Esophagus muscularis mucosa (tissue), 4 donors: ENCODE results near the gene PPP1R12A. TPM values are rescaled to one million over a fixed set of nuclear protein-coding genes. Genes with fewer than 3 reads are reported as not detected.
A peak's percentile ranks its signal among the peaks of the same experiment; 100 is the strongest.

Experiments
- DNase-seq: peaks from one replicate; pipeline ENCODE4 v3.0.0-alpha.2; 2017; ENCODE audit errors: extremely low spot score
- H3K27ac ChIP-seq, 4 donors: fragments of 200-600 bp; sonication (generic); replicated peaks in 1 of 4; 1 replicate in 3 of 4; 2 replicates in 1 of 4; pipeline ENCODE4 v1.5.1; 2016 to 2019; ENCODE audit warnings: mild to moderate bottlenecking in 1 of 4
- H3K27me3 ChIP-seq, 4 donors: fragments of 200-600 bp; sonication (generic); one replicate each; pipeline versions ENCODE4 v1.5.1 to v1.6.0; 2016 to 2019
- H3K36me3 ChIP-seq, 4 donors: fragments of 200-600 bp; sonication (generic); one replicate each; pipeline ENCODE4 v1.5.1; 2016 to 2019
- H3K4me1 ChIP-seq, 4 donors: fragments of 200-600 bp; sonication (generic); one replicate each; pipeline ENCODE4 v1.5.1; 2016 to 2019
- H3K4me3 ChIP-seq, 4 donors: fragments of 200-600 bp; sonication (generic); 1 replicate in 2 of 4; 2 replicates in 2 of 4; pipeline ENCODE4 v1.5.1; 2016 to 2019; ENCODE audit warnings: mild to moderate bottlenecking in 4 of 4, moderate library complexity in 1 of 4
- H3K9me3 ChIP-seq, 4 donors: fragments of 200-600 bp; sonication (generic); 1 replicate in 3 of 4; 2 replicates in 1 of 4; pipeline ENCODE4 v1.5.1; 2016 to 2019
- CTCF ChIP-seq, 3 experiments: fragments of 200-600 bp in 2 of 3; fragments of 450-650 bp in 1 of 3; sonication (generic) in 2 of 3; IDR thresholded peaks; one replicate each; pipeline ENCODE4 v1.5.1; 2017 to 2019; ENCODE audit warnings: antibody characterized with exemption in 3 of 3, mild to moderate bottlenecking in 2 of 3, moderate library complexity in 1 of 3
- EP300 ChIP-seq: sonication (generic); formaldehyde crosslinking; IDR thresholded peaks from one replicate; pipeline ENCODE4 v1.6.1; 2017; ENCODE audit warnings: antibody characterized with exemption
- POLR2A ChIP-seq: fragments of 450-650 bp; IDR thresholded peaks from one replicate; pipeline ENCODE4 v1.6.1; 2017; ENCODE audit warnings: antibody characterized with exemption, moderate library complexity, mild to moderate bottlenecking, low read depth
- POLR2AphosphoS5 ChIP-seq, 2 donors: sonication (generic); formaldehyde crosslinking; IDR thresholded peaks; one replicate each; pipeline ENCODE4 v1.6.1; 2017; ENCODE audit warnings: antibody characterized with exemption in 2 of 2
- WGBS: methylation state at CpG from one replicate; pipeline ENCODE4 v1.1.5; 2018; 5-methylcytosine and 5-hydroxymethylcytosine counted together
- intact Hi-C: fragments of 100-400 bp; cut with DNase I; formaldehyde crosslinking; loops from one replicate; pipeline ENCODE4 v1.15.1; 2023
- total RNA-seq, 4 donors: library from RNA; depleted of rRNA; stranded (reverse); fragments of >200 nt; gene quantifications; one replicate each; pipeline versions ENCODE4 v1.1.0 to v1.2.1, GENCODE V29; 2016

The PPP1R12A gene
- total RNA-seq, 4 donors from 2014 or later, result 441 to 691 (median 542) TPM

- Histone ChIP-seq H3K27me3 (no peaks in the 10 kb centered on the region), H3K27ac (peak overlapping the region in 3 of 4 donors; percentile 23 to 49 (median 37)), H3K36me3 (peaks cover 0 to 7% (median 2%) of the 10 kb centered on the region in 4 donors), H3K4me3 (no peak overlapping the region), H3K9me3 (no peaks in the 10 kb centered on the region), H3K4me1 (peaks cover 0 to 52% (median 43%) of the 10 kb centered on the region in 4 donors)
- DNase-seq, result no peak
- TF ChIP-seq POLR2AphosphoS5 (IDR thresholded peaks at IDR 0.05), result no peak
- no peak for TF ChIP-seq CTCF (IDR thresholded peaks at IDR 0.05)
- no peak for TF ChIP-seq EP300
- TF ChIP-seq POLR2A, result no peak
- intact Hi-C loops, result no loop called here
- WGBS, result 72% methylated on average over 8 of the region's 8 CpGs
Observed at GRCh38 chr12:79859646-79860045, 75.3 kb downstream of the PPP1R12A start.

GRCh38 chr12:79858518-79858917 lies 76.4 kb downstream of the PPP1R12A start:
- no peak for TF ChIP-seq POLR2A
- no peak for TF ChIP-seq EP300
- no peak for TF ChIP-seq POLR2AphosphoS5 (IDR thresholded peaks at IDR 0.05)
- no peak for TF ChIP-seq CTCF (IDR thresholded peaks at IDR 0.05)

GRCh38 chr12:79857675-79858074 lies 77.2 kb downstream of the PPP1R12A start:
- Histone ChIP-seq H3K27me3 (no peaks in the 10 kb centered on the region), H3K27ac (peak overlapping the region in 1 of 4 donors; percentile 38), H3K36me3 (peaks cover 0 to 7% (median 2%) of the 10 kb centered on the region in 4 donors), H3K4me3 (no peak overlapping the region), H3K9me3 (no peaks in the 10 kb centered on the region), H3K4me1 (peaks cover 0 to 57% (median 48%) of the 10 kb centered on the region in 4 donors)
- 46% methylated on average over 2 of the region's 2 CpGs for WGBS
- TF ChIP-seq EP300 (no peak), CTCF (IDR thresholded peaks at IDR 0.05) (no peak), POLR2AphosphoS5 (IDR thresholded peaks at IDR 0.05) (no peak), POLR2A (no peak)
- DNase-seq, result no peak
- intact Hi-C loops, result no loop called here

More at GRCh38 chr12:79858518-79858917, 76.4 kb downstream of the PPP1R12A start:
- Histone ChIP-seq H3K36me3 (peaks cover 0 to 7% (median 2%) of the 10 kb centered on the region in 4 donors), H3K4me3 (no peak overlapping the region), H3K4me1 (peaks cover 0 to 49% (median 41%) of the 10 kb centered on the region in 4 donors), H3K9me3 (no peaks in the 10 kb centered on the region), H3K27ac (peak overlapping the region in 2 of 4 donors; percentile 38 to 49), H3K27me3 (no peaks in the 10 kb centered on the region)
- intact Hi-C loops, result no loop called here
- DNase-seq, result no peak
- WGBS, result 64% methylated on average over 1 of the region's 1 CpG

- H3K27me3 ChIP-seq, result no peaks in the 10 kb centered on the region
- TF ChIP-seq POLR2AphosphoS5 (IDR thresholded peaks at IDR 0.05), result no peak
- TF ChIP-seq CTCF (IDR thresholded peaks at IDR 0.05), result no peak
- H3K36me3 ChIP-seq, result no peaks in the 10 kb centered on the region
- intact Hi-C loops, result no loop called here
- no peak for DNase-seq
- no peaks in the 10 kb centered on the region for H3K9me3 ChIP-seq
- WGBS, result 63% methylated on average over 1 of the region's 1 CpG
- no peak overlapping the region for H3K4me3 ChIP-seq
- H3K27ac ChIP-seq, result peak overlapping the region in 1 of 4 donors; percentile 25
- peaks cover 20 to 63% (median 51%) of the 10 kb centered on the region in 4 donors for H3K4me1 ChIP-seq
Observed at GRCh38 chr12:79850610-79851299, 84.1 kb downstream of the PPP1R12A start.
